Psoas muscle (tissue), 8 donors: ENCODE data around the gene TAB3. TPM values are rescaled to one million over a fixed set of nuclear protein-coding genes. Genes with fewer than 3 reads are reported as not detected.

Source experiments
- ATAC-seq, 4 donors: fragments of 200-7000 bp; cut with Tn5 transposase; one replicate each; pipeline ENCODE4 v1.9.1; 2020; ENCODE audit warnings: moderate library complexity in 3 of 4, mild to moderate bottlenecking in 2 of 4
- DNase-seq, 2 donors: peaks; one replicate each; pipeline ENCODE4 v3.0.0-alpha.2; 2020
- H3K27ac ChIP-seq: fragments of 200-600 bp; one replicate; pipeline ENCODE4 v1.8.0; 2022
- H3K27me3 ChIP-seq, 3 donors: fragments of 200-600 bp in 1 of 3; one replicate each; pipeline versions ENCODE4 v1.6.1 to v1.8.0; 2013 to 2022; ENCODE audit warnings: low read length in 2 of 3, mild to moderate bottlenecking in 2 of 3, moderate library complexity in 1 of 3; ENCODE audit not compliant: insufficient read depth in 3 of 3
- H3K36me3 ChIP-seq, 2 donors: fragments of 200-600 bp in 1 of 2; one replicate each; pipeline versions ENCODE4 v1.6.1 to v1.8.0; 2013 to 2022; ENCODE audit warnings: low read depth in 1 of 2, mild to moderate bottlenecking in 1 of 2, moderate library complexity in 1 of 2; ENCODE audit not compliant: insufficient read depth in 1 of 2
- H3K4me1 ChIP-seq: fragments of 200-600 bp; one replicate; pipeline ENCODE4 v1.8.0; 2022
- H3K4me3 ChIP-seq: fragments of 200-600 bp; one replicate; pipeline ENCODE4 v1.8.0; 2022; ENCODE audit warnings: mild to moderate bottlenecking
- H3K9me3 ChIP-seq: fragments of 200-600 bp; one replicate; pipeline ENCODE4 v1.8.0; 2022
- WGBS, 3 donors: extraction: QIAGEN DNeasy Blood & Tissue Kit; methylation state at CpG; one replicate each; pipeline versions ENCODE4 v1.1.6 to v1.1.7; 2013; 5-methylcytosine and 5-hydroxymethylcytosine counted together
- intact Hi-C, 2 donors: fragments of 100-400 bp; cut with DNase I; formaldehyde crosslinking; loops; one replicate each; pipeline versions ENCODE4 v1.11.0 to v1.14.2; 2022
- polyA plus RNA-seq, 3 donors: library from polyadenylated mRNA; stranded (reverse); fragments of 200-250 nt; gene quantifications; one replicate each; pipeline ENCODE4 v1.2.3, GENCODE V29; 2013
- total RNA-seq, 4 donors: library from RNA; stranded (reverse); fragmentation: NEBNext Ultra II Directional in 2 of 4; extraction: Animal tissue kit (Norgen Biotek cat#: 25700) in 2 of 4; gene quantifications; one replicate each; pipeline versions ENCODE4 v1.2.1 to v1.2.4, GENCODE V29; 2021 to 2023
- TF ChIP-seq, protein P1 (sequence below): fragments of 200-600 bp; IDR thresholded peaks from one replicate; pipeline ENCODE4 v1.8.0; 2022; ENCODE audit warnings: antibody characterized with exemption
- donor health status: healthy with polysubstance abuse.
- donor health status: DM: no; HTN: no; CAD: no; lungs with moderate emphysema.
- donor health status: Bipolar disorder and iron deficiency.
- donor health status: healthy.
- donor health status: DM: yes; HTN: yes; CAD: no.
- donor health status: DM: no; HTN: no; CAD: no.
- donor health status: DM: no; HTN: no; CAD: no.
- donor health status: DM: yes; HTN: yes; CAD: no.

Gene TAB3
- total and polyA plus RNA-seq, 7 donors = 4.9 to 15.7 (median 12.3) TPM

DNA sequence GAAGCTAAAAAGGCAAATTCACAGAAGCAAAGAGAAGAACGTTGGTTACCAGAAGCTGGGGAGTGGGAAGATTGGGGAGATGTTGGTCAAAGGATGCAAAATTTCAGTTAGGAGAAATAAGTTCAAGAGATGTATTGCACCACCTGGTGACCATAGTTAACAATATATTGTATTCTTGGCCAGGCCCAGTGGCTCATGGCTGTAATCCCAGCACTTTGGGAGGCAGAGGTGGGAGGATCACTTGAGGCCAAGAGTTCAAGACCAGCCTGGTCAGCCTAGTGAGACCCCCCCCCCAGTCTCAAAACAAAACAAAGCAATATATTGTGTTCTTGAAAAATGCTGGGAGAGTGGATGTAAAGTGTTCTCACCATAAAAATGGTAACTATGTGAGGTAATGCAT lies 67.9 kb downstream of the TAB3 start:
- TF ChIP-seq, protein P1, sequence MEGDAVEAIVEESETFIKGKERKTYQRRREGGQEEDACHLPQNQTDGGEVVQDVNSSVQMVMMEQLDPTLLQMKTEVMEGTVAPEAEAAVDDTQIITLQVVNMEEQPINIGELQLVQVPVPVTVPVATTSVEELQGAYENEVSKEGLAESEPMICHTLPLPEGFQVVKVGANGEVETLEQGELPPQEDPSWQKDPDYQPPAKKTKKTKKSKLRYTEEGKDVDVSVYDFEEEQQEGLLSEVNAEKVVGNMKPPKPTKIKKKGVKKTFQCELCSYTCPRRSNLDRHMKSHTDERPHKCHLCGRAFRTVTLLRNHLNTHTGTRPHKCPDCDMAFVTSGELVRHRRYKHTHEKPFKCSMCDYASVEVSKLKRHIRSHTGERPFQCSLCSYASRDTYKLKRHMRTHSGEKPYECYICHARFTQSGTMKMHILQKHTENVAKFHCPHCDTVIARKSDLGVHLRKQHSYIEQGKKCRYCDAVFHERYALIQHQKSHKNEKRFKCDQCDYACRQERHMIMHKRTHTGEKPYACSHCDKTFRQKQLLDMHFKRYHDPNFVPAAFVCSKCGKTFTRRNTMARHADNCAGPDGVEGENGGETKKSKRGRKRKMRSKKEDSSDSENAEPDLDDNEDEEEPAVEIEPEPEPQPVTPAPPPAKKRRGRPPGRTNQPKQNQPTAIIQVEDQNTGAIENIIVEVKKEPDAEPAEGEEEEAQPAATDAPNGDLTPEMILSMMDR = no peak
- Histone ChIP-seq H3K27ac (no peak overlapping the region), H3K36me3 (no peaks in the 10 kb centered on the region), H3K9me3 (no peaks in the 10 kb centered on the region), H3K4me3 (no peak overlapping the region), H3K27me3 (no peaks in the 10 kb centered on the region), H3K4me1 (no peaks in the 10 kb centered on the region)
- no peak for DNase-seq
- ATAC-seq = no peak
- intact Hi-C loops = no loop called here
- WGBS, 3 donors = 52 to 78% (median 66%) methylated on average over 1 of the region's 1 CpG

DNA sequence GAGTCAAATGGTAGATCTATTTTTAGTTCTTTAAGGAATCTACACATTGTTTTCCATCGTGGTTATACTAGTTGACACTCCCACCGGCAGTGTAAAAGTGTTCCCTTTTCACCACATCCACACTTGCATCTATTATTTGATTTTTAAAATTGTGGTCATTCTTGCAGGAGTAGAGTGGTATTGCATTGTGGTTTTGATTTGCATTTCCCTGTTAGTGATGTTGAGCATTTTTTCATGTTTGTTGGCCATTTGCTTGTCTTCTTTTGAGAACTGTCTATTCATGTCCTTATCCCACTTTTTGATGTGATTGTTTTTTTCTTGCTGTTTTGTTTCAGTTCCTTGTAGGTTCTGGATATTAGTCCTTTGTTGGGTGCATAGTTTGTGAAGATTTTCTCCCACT lies 70.0 kb downstream of the TAB3 start:
- TF ChIP-seq, protein P1 = no peak
- intact Hi-C loops = no loop called here
- WGBS, 3 donors = 61 to 66% (median 61%) methylated on average over 2 of the region's 2 CpGs
- ATAC-seq (no peak), DNase-seq (no peak)
- no peaks in the 10 kb centered on the region for H3K9me3 ChIP-seq
- H3K27ac ChIP-seq = no peak overlapping the region
- H3K4me3 ChIP-seq = no peak overlapping the region
- H3K4me1 ChIP-seq = no peaks in the 10 kb centered on the region
- H3K27me3 ChIP-seq = peaks cover 0 to 5% (median 0%) of the 10 kb centered on the region in 3 donors
- H3K36me3 ChIP-seq = no peaks in the 10 kb centered on the region

DNA sequence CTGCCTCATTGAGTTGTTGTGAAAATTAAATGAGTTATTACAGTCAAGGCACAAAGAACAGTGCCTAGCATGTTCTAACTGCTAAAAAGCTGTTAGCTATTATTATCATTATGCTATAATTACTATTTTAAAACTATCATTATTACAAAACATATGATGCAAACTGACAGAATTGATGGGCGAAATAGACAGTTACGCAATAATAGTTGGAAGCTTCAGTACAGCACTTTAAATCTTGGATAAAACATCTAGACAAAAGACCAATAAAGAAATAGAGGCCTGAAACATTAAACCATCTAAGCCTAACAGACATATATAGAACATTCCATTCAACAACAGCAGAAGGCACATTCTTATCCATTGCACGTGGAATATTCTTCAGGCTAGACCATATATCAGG lies 73.0 kb downstream of the TAB3 start:
- intact Hi-C loops = no loop called here
- 72 to 76% (median 75%) methylated on average over 3 of the region's 3 CpGs for whole genome bisulfite sequencing, 3 donors

DNA sequence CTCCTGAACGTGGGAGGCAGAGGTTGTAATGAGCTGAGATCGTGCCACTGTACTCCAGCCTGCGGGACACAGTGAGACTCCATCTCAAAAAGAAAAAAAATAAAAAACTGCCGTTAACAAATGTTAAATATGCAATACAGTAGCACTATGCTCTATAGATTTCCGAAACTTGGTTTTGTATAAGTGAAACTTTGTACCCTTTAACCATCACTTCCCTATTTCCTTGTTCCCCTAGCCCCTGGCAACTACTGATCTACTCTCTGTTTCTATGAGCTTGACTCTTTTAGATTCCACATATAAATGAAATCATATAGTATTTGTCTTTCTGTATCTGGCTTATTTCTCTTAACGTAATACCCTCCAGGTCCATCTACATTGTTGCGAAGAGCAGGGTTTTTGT lies 74.1 kb downstream of the TAB3 start:
- no peak for DNase-seq
- Histone ChIP-seq H3K36me3 (no peaks in the 10 kb centered on the region), H3K27me3 (peaks cover 0 to 5% (median 0%) of the 10 kb centered on the region in 3 donors), H3K4me3 (no peak overlapping the region), H3K9me3 (no peaks in the 10 kb centered on the region), H3K27ac (no peak overlapping the region), H3K4me1 (no peaks in the 10 kb centered on the region)
- 87 to 95% (median 89%) methylated on average over 7 of the region's 7 CpGs for WGBS, 3 donors
- ATAC-seq = no peak
- intact Hi-C loops = no loop called here
- TF ChIP-seq, protein P1 = no peak

More for the DNA sequence above, 73.0 kb downstream of the TAB3 start:
- TF ChIP-seq, protein P1 = no peak
- H3K9me3 ChIP-seq = no peaks in the 10 kb centered on the region
- no peaks in the 10 kb centered on the region for H3K36me3 ChIP-seq
- no peak overlapping the region for H3K4me3 ChIP-seq
- ATAC-seq = no peak
- H3K27ac ChIP-seq = no peak overlapping the region
- DNase-seq = no peak
- H3K27me3 ChIP-seq = peaks cover 0 to 5% (median 0%) of the 10 kb centered on the region in 3 donors
- H3K4me1 ChIP-seq = no peaks in the 10 kb centered on the region

DNA sequence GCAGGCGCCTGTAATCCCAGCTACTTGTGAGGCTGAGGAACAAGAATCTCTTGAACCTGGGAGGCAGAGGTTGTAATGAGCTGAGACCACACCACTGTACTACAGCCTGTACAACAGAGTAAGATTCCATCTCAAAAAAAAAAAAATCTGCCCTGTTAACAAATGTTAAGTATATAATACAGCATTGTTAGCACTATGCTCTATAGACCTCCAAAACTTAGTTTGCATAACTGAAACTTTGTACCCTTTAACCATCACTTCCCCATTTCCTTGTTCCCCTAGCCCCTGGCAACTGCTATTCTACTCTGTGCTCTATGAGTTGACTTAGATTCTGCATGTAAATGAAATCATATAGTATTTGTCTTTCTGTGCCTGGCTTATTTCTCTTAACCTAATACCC lies 76.7 kb downstream of the TAB3 start:
- Histone ChIP-seq H3K36me3 (no peaks in the 10 kb centered on the region), H3K27me3 (peaks cover 0 to 14% (median 0%) of the 10 kb centered on the region in 3 donors), H3K4me3 (no peak overlapping the region), H3K4me1 (no peaks in the 10 kb centered on the region), H3K9me3 (no peaks in the 10 kb centered on the region), H3K27ac (no peak overlapping the region)
- intact Hi-C loops = no loop called here
- TF ChIP-seq, protein P1 = no peak
- ATAC-seq (no peak), DNase-seq (no peak)
- WGBS, 3 donors = 64 to 86% (median 85%) methylated on average over 1 of the region's 1 CpG
